DOHH2 (cell line): ENCODE results near the gene NTNG2.

ENCODE experiments used
- H3F3A ChIP-seq: fragments of 200-600 bp; sonication (generic), shearing (Covaris generic); 2 replicates; pipeline ENCODE4 v1.6.0; 2016; ENCODE audit warnings: antibody characterized with exemption, mild to moderate bottlenecking; ENCODE audit not compliant: control insufficient read depth, insufficient read depth
- H3K27ac ChIP-seq: fragments of 200-600 bp; sonication (generic); 2 replicates; pipeline ENCODE4 v1.5.1; 2014; ENCODE audit warnings: low read depth, mild to moderate bottlenecking, low read length, moderate library complexity
- H3K27me3 ChIP-seq: fragments of 200-600 bp; sonication (generic); 2 replicates; pipeline ENCODE4 v1.6.1; 2014; ENCODE audit warnings: mild to moderate bottlenecking, low read length, mixed read lengths; ENCODE audit not compliant: control insufficient read depth
- H3K36me3 ChIP-seq: fragments of 200-600 bp; sonication (generic); 2 replicates; pipeline ENCODE4 v1.6.1; 2014; ENCODE audit warnings: mild to moderate bottlenecking, low read length, moderate library complexity, mixed read lengths; ENCODE audit not compliant: control insufficient read depth
- H3K4me1 ChIP-seq: fragments of 200-600 bp; sonication (generic); 2 replicates; pipeline ENCODE4 v1.6.1; 2014; ENCODE audit warnings: mild to moderate bottlenecking, low read length, mixed read lengths; ENCODE audit not compliant: control insufficient read depth
- H3K4me2 ChIP-seq: fragments of 200-600 bp; sonication (generic); 2 replicates; pipeline ENCODE4 v1.6.0; 2014; ENCODE audit warnings: mild to moderate bottlenecking, low read length, moderate library complexity
- H3K4me3 ChIP-seq: fragments of 200-600 bp; sonication (generic); 2 replicates; pipeline ENCODE4 v1.5.1; 2014; ENCODE audit warnings: mild to moderate bottlenecking, low read length, mixed read lengths
- H3K79me2 ChIP-seq: fragments of 200-600 bp; sonication (generic); 2 replicates; pipeline ENCODE4 v1.6.1; 2014; ENCODE audit warnings: mild to moderate bottlenecking, low read length, mixed read lengths; ENCODE audit not compliant: control insufficient read depth
- H3K9me2 ChIP-seq: fragments of 200-600 bp; sonication (generic); replicated peaks from 2 replicates; pipeline ENCODE4 v1.6.1; 2014; ENCODE audit warnings: mild to moderate bottlenecking, low read length, mixed read lengths; ENCODE audit not compliant: control insufficient read depth
- H3K9me3 ChIP-seq: fragments of 200-600 bp; sonication (generic); 2 replicates; pipeline ENCODE4 v1.6.1; 2014; ENCODE audit warnings: antibody characterized with exemption, low read length, mixed read lengths; ENCODE audit not compliant: control insufficient read depth, insufficient read depth
- H4K20me1 ChIP-seq: fragments of 200-600 bp; sonication (generic); 2 replicates; pipeline ENCODE4 v1.6.0; 2014; ENCODE audit warnings: low read depth, mild to moderate bottlenecking, antibody characterized with exemption, low read length, moderate library complexity; ENCODE audit not compliant: control insufficient read depth, insufficient read depth
- CTCF ChIP-seq: fragments of 200-600 bp; sonication (generic); IDR thresholded peaks from one replicate; pipeline ENCODE4 v1.5.1; 2014; ENCODE audit warnings: antibody characterized with exemption, mild to moderate bottlenecking, low read depth, low read length; ENCODE audit not compliant: poor library complexity, severe bottlenecking
- EZH2phosphoT487 ChIP-seq: fragments of 200-600 bp; sonication (generic); IDR thresholded peaks from 2 replicates; pipeline ENCODE4 v1.6.1; 2017; ENCODE audit warnings: borderline replicate concordance, mild to moderate bottlenecking, antibody characterized with exemption, low read length, moderate library complexity, mixed read lengths

NTNG2 gene

GRCh38 chr9:132232522-132232921, 70.7 kb downstream of the NTNG2 start:
- Histone ChIP-seq H3K4me1 (no peaks in the 10 kb centered on the region), H3K27ac (no peak overlapping the region), H3K4me2 (no peak overlapping the region), H3K9me2 (no peaks in the 10 kb centered on the region), H4K20me1 (peaks cover 5% of the 10 kb centered on the region), H3F3A (no peaks in the 10 kb centered on the region), H3K79me2 (no peaks in the 10 kb centered on the region), H3K36me3 (no peaks in the 10 kb centered on the region), H3K4me3 (no peak overlapping the region), H3K9me3 (no peaks in the 10 kb centered on the region), H3K27me3 (peaks cover 5% of the 10 kb centered on the region)
- no peak for TF ChIP-seq EZH2phosphoT487
- TF ChIP-seq CTCF = no peak

GRCh38 chr9:132233138-132233537, 71.3 kb downstream of the NTNG2 start:
- Histone ChIP-seq H3K9me3 (no peaks in the 10 kb centered on the region), H3K4me1 (no peaks in the 10 kb centered on the region), H3F3A (no peaks in the 10 kb centered on the region), H3K27me3 (peaks cover 5% of the 10 kb centered on the region), H3K4me2 (no peak overlapping the region), H4K20me1 (peaks cover 5% of the 10 kb centered on the region), H3K79me2 (no peaks in the 10 kb centered on the region), H3K4me3 (no peak overlapping the region), H3K36me3 (no peaks in the 10 kb centered on the region), H3K9me2 (no peaks in the 10 kb centered on the region), H3K27ac (no peak overlapping the region)
- no peak for TF ChIP-seq EZH2phosphoT487
- TF ChIP-seq CTCF = no peak

- TF ChIP-seq EZH2phosphoT487 = no peak
- no peak for TF ChIP-seq CTCF
- Histone ChIP-seq H4K20me1 (peaks cover 5% of the 10 kb centered on the region), H3K79me2 (no peaks in the 10 kb centered on the region), H3K27me3 (peaks cover 15% of the 10 kb centered on the region), H3K9me3 (no peaks in the 10 kb centered on the region), H3F3A (no peaks in the 10 kb centered on the region), H3K9me2 (no peaks in the 10 kb centered on the region), H3K36me3 (no peaks in the 10 kb centered on the region), H3K4me1 (no peaks in the 10 kb centered on the region), H3K4me2 (no peak overlapping the region), H3K27ac (no peak overlapping the region), H3K4me3 (no peak overlapping the region)
Measured at GRCh38 chr9:132234535-132234934, 72.7 kb downstream of the NTNG2 start.

- TF ChIP-seq EZH2phosphoT487 (no peak), CTCF (no peak)
- peaks cover 5% of the 10 kb centered on the region for H4K20me1 ChIP-seq
- H3K4me1 ChIP-seq = no peaks in the 10 kb centered on the region
Measured at GRCh38 chr9:132235125-132235524, 73.3 kb downstream of the NTNG2 start.

More at GRCh38 chr9:132235125-132235524, 73.3 kb downstream of the NTNG2 start:
- Histone ChIP-seq H3F3A (no peaks in the 10 kb centered on the region), H3K79me2 (no peaks in the 10 kb centered on the region), H3K4me2 (no peak overlapping the region), H3K9me2 (no peaks in the 10 kb centered on the region), H3K36me3 (no peaks in the 10 kb centered on the region), H3K9me3 (no peaks in the 10 kb centered on the region), H3K4me3 (no peak overlapping the region), H3K27ac (no peak overlapping the region), H3K27me3 (peaks cover 16% of the 10 kb centered on the region)
